Epithelial cell of proximal tubule (primary cell): ENCODE measurements around the gene NFIA. TPM values are rescaled to one million over a fixed set of nuclear protein-coding genes. Genes with fewer than 3 reads are reported as not detected.
A peak's percentile ranks its signal among the peaks of the same experiment; 100 is the strongest.
"Not testable (repeated sequence)": the region's sequence is repeated elsewhere in the genome, so short reads cannot be mapped to it uniquely, and the experiment has no call there.

Source experiments
- DNase-seq: peaks from one replicate; pipeline ENCODE4 v3.0.0-alpha.2; 2011; ENCODE audit warnings: low read depth
- H3K4me3 ChIP-seq: 2 replicates; pipeline ENCODE4 v1.5.1; 2011; ENCODE audit warnings: low read depth, mild to moderate bottlenecking, low read length
- CTCF ChIP-seq: conservative IDR thresholded peaks from 2 replicates; pipeline ENCODE4 v1.5.1; 2012; ENCODE audit warnings: low read depth, mild to moderate bottlenecking, low read length
- total RNA-seq: library from RNA; depleted of rRNA; stranded (reverse); fragments of >200 nt; gene quantifications from 2 replicates; pipeline ENCODE4 v1.2.3, GENCODE V29; 2015

Gene NFIA
- total RNA-seq, 1 donor from 2014 or later: 1.6 TPM

- no peak overlapping the region for H3K4me3 ChIP-seq
- DNase-seq: no peak
- no peak for TF ChIP-seq CTCF
These were observed 193.9 kb downstream of the NFIA start for GRCh38 chr1:61276246-61276645.

- no peak for DNase-seq
- no peak for TF ChIP-seq CTCF
- H3K4me3 ChIP-seq: no peak overlapping the region
These were observed 194.8 kb downstream of the NFIA start for GRCh38 chr1:61277121-61277690.

GRCh38 chr1:61278503-61278902, 196.1 kb downstream of the NFIA start:
- not testable (repeated sequence) for DNase-seq, H3K4me3 ChIP-seq

- TF ChIP-seq CTCF: no peak
- no peak for DNase-seq
- no peak overlapping the region for H3K4me3 ChIP-seq
These were observed 196.6 kb downstream of the NFIA start for GRCh38 chr1:61278966-61279365.

- H3K4me3 ChIP-seq: no peak overlapping the region
- no peak for DNase-seq
- no peak for TF ChIP-seq CTCF
These were observed 197.2 kb downstream of the NFIA start for GRCh38 chr1:61279570-61279969.

- TF ChIP-seq CTCF: no peak
- DNase-seq: no peak
These were observed 198.1 kb downstream of the NFIA start for GRCh38 chr1:61280452-61280851.

GRCh38 chr1:61282387-61282786, 200.0 kb downstream of the NFIA start:
- no peak overlapping the region for H3K4me3 ChIP-seq
- no peak for TF ChIP-seq CTCF
- DNase-seq: peak; percentile 81

More at GRCh38 chr1:61280452-61280851, 198.1 kb downstream of the NFIA start:
- no peak overlapping the region for H3K4me3 ChIP-seq
